Common myeloid progenitor, CD34-positive (primary cell): ENCODE measurements around the gene ELOVL1.
"Not testable (repeated sequence)": the region's sequence is repeated elsewhere in the genome, so short reads cannot be mapped to it uniquely, and the experiment has no call there.

Experiments used
- CTCF ChIA-PET: fragments of 350-600 bp; sonication (Branson Sonifier 250); formaldehyde crosslinking; loops from one replicate; lab custom pipeline; 2021; ENCODE audit warnings: antibody characterized with exemption; lab: Charles Lee
- POLR2A ChIA-PET: fragments of 350-600 bp; sonication (Branson Sonifier 250); formaldehyde crosslinking; loops from one replicate; lab custom pipeline; 2021; ENCODE audit warnings: antibody characterized with exemption; lab: Charles Lee
- DNase-seq, 3 donors: peaks; one replicate each; pipeline versions ENCODE4 v3.0.0 to v3.0.0-alpha.2; 2013
- H3K27ac ChIP-seq, 2 experiments: 1 replicate in 1 of 2; 2 replicates in 1 of 2; pipeline ENCODE4 v1.7.0; 2013; ENCODE audit warnings: inconsistent platforms in 2 of 2, low read length in 2 of 2, mild to moderate bottlenecking in 2 of 2, low read depth in 1 of 2, moderate library complexity in 1 of 2; ENCODE audit not compliant: severe bottlenecking in 2 of 2, insufficient read depth in 1 of 2, poor library complexity in 1 of 2
- H3K27me3 ChIP-seq, 5 experiments: replicated peaks in 2 of 5; 1 replicate in 3 of 5; 2 replicates in 2 of 5; pipeline versions ENCODE4 v1.6.1 to v1.7.0; 2013; ENCODE audit warnings: low read length in 4 of 5, mild to moderate bottlenecking in 2 of 5, moderate library complexity in 2 of 5, inconsistent platforms in 1 of 5; ENCODE audit not compliant: insufficient read depth in 5 of 5, control insufficient read depth in 4 of 5
- H3K36me3 ChIP-seq, 4 experiments: 1 replicate in 2 of 4; 2 replicates in 2 of 4; pipeline versions ENCODE4 v1.6.1 to v1.7.0; 2013; ENCODE audit warnings: low read length in 3 of 4, control low read depth in 1 of 4, mild to moderate bottlenecking in 1 of 4; ENCODE audit not compliant: control insufficient read depth in 4 of 4, insufficient read depth in 4 of 4
- H3K4me1 ChIP-seq, 4 experiments: 1 replicate in 3 of 4; 2 replicates in 1 of 4; pipeline versions ENCODE4 v1.6.1 to v1.7.1; 2013; ENCODE audit warnings: low read length in 3 of 4, mild to moderate bottlenecking in 3 of 4, control low read depth in 1 of 4, inconsistent platforms in 1 of 4, moderate library complexity in 1 of 4; ENCODE audit not compliant: control insufficient read depth in 4 of 4, insufficient read depth in 4 of 4; ENCODE audit errors: control extremely low read depth in 1 of 4
- H3K4me3 ChIP-seq, 7 experiments: 1 replicate in 4 of 7; 2 replicates in 3 of 7; pipeline versions ENCODE4 v1.5.1 to v1.7.0; 2013; ENCODE audit warnings: mild to moderate bottlenecking in 7 of 7, low read length in 6 of 7, moderate library complexity in 6 of 7, inconsistent platforms in 2 of 7, low read depth in 2 of 7, control low read depth in 1 of 7; ENCODE audit not compliant: insufficient read depth in 4 of 7, control insufficient read depth in 1 of 7; ENCODE audit errors: extremely low read depth in 1 of 7
- H3K9me3 ChIP-seq, 5 experiments: 1 replicate in 4 of 5; 2 replicates in 1 of 5; pipeline versions ENCODE4 v1.6.1 to v1.7.1; 2013; ENCODE audit warnings: low read length in 4 of 5, mild to moderate bottlenecking in 2 of 5, inconsistent platforms in 1 of 5, low read depth in 1 of 5, moderate library complexity in 1 of 5; ENCODE audit not compliant: control insufficient read depth in 4 of 5, insufficient read depth in 2 of 5; ENCODE audit errors: control extremely low read depth in 1 of 5
- WGBS: methylation state at CpG from one replicate; pipeline ENCODE4 v1.1.5; 2013; ENCODE audit not compliant: insufficient coverage; 5-methylcytosine and 5-hydroxymethylcytosine counted together

ELOVL1 gene

GRCh38 chr1:43373066-43373940, 5.5 kb upstream of the ELOVL1 start:
- ChIA-PET CTCF (interaction anchor here (0.6 to 0.8 kb wide), 2 partner anchors 28 to 42 kb away, joined by 3 read pairs; no protein-coding TSS in a partner anchor), POLR2A (no interaction called here)
- DNase-seq, result no peak
- Histone ChIP-seq H3K27me3 (no peaks in the 10 kb centered on the region), H3K4me1 (peaks cover 5 to 8% (median 8%) of the 10 kb centered on the region in 4 experiments), H3K36me3 (peaks cover 0 to 1% (median 0%) of the 10 kb centered on the region in 4 experiments), H3K9me3 (no peaks in the 10 kb centered on the region), H3K4me3 (no peak overlapping the region), H3K27ac (no peak overlapping the region)
- WGBS, result 96% methylated on average over 2 of the region's 4 CpGs

GRCh38 chr1:43372172-43372571, 4.4 kb upstream of the ELOVL1 start:
- no peaks in the 10 kb centered on the region for H3K27me3 ChIP-seq
- H3K9me3 ChIP-seq, result no peaks in the 10 kb centered on the region
- no peak overlapping the region for H3K4me3 ChIP-seq
- ChIA-PET CTCF (interaction anchor here (1.0 kb wide), 1 partner anchor 10 kb away, joined by 3 read pairs; no protein-coding TSS in a partner anchor), POLR2A (no interaction called here)
- no peak overlapping the region for H3K27ac ChIP-seq
- DNase-seq, result no peak
- no peaks in the 10 kb centered on the region for H3K36me3 ChIP-seq
- H3K4me1 ChIP-seq, result peaks cover 5 to 13% (median 10%) of the 10 kb centered on the region in 4 experiments
- WGBS, result 94% methylated on average over 2 of the region's 5 CpGs

- Histone ChIP-seq H3K36me3 (peaks cover 0 to 4% (median under 1%) of the 10 kb centered on the region in 4 experiments), H3K9me3 (no peaks in the 10 kb centered on the region), H3K27me3 (no peaks in the 10 kb centered on the region), H3K4me3 (no peak overlapping the region), H3K4me1 (peaks cover 5 to 25% (median 22%) of the 10 kb centered on the region in 4 experiments), H3K27ac (no peak overlapping the region)
- WGBS, result 90% methylated on average over 2 of the region's 4 CpGs
- ChIA-PET POLR2A (no interaction called here), CTCF (interaction anchor here (0.6 to 1.3 kb wide), 3 partner anchors 17 to 46 kb away, joined by 3 to 4 read pairs (median 3); no protein-coding TSS in a partner anchor)
- DNase-seq, result no peak
Observed at GRCh38 chr1:43370564-43370963, 2.8 kb upstream of the ELOVL1 start.

DNA sequence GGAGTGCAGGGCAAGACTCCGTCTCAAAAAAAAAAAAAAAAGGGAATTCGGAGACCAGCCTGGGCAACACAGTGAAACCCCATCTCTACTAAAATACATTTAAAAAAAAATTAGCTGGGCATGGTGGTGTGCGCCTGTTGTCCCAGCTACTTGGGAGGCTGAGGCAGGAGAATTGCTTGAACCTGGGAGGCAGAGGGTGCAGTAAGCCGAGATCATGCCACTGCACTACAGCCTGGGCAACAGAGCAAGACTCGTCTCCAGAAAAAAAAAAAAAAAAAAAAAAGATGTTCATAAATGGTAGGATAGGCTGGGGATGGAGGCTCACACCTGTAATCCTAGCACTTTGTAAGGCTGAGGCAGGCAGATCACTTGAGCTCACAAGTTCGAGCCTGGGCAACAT, 2.0 kb upstream of the ELOVL1 start:
- CTCF ChIA-PET, result interaction anchor here (0.6 to 1.3 kb wide), 3 partner anchors 45 to 131 kb away, joined by 3 to 4 read pairs (median 3); no protein-coding TSS in a partner anchor
- WGBS, result 96% methylated on average over 3 of the region's 6 CpGs
- H3K27ac ChIP-seq, DNase-seq, H3K4me3 ChIP-seq, H3K27me3 ChIP-seq, H3K9me3 ChIP-seq, POLR2A ChIA-PET: not testable (repeated sequence)
- H3K4me1 ChIP-seq, result peaks cover 5 to 25% (median 22%) of the 10 kb centered on the region in 4 experiments
- peaks cover 0 to 12% (median 6%) of the 10 kb centered on the region in 4 experiments for H3K36me3 ChIP-seq

DNA sequence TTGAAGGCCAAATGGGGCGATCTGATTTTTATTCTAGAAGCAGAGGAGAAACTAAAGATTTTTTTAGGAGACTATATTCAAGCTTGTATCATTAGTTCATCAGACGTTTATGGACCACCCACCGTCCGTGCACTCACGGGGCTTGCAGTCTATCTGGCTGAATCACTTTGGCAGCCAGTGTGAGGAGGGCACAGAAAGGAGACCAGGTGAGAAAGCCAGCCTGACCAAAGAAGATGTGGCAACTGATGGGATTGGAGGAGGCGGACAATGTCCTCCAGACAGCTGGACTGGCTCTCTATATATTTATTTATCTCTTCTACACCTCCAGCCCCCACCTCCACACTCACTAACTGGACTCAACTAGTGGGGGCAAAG, 822 bp upstream of the ELOVL1 start:
- ChIA-PET POLR2A (interaction anchor here (0.9 to 1.8 kb wide), 4 partner anchors 10 to 130 kb away, joined by 3 to 8 read pairs (median 4); partner anchors contain the start of genes CDC20, MED8 and SZT2), CTCF (interaction anchor here (0.7 to 1.6 kb wide), 8 partner anchors 13 to 100 kb away, joined by 3 to 6 read pairs (median 3); partner anchors contain the start of genes MED8 and SZT2)
- no peak for DNase-seq
- Histone ChIP-seq H3K27ac (peak overlapping the region in 1 of 2 experiments; percentile 73), H3K9me3 (no peaks in the 10 kb centered on the region), H3K27me3 (no peaks in the 10 kb centered on the region), H3K4me1 (peaks cover 5 to 25% (median 22%) of the 10 kb centered on the region in 4 experiments), H3K4me3 (peak overlapping the region in 6 of 7 experiments; percentile 76 to 90 (median 82)), H3K36me3 (peaks cover 5 to 24% (median 16%) of the 10 kb centered on the region in 4 experiments)
- WGBS, result 6% methylated on average over 5 of the region's 6 CpGs

DNA sequence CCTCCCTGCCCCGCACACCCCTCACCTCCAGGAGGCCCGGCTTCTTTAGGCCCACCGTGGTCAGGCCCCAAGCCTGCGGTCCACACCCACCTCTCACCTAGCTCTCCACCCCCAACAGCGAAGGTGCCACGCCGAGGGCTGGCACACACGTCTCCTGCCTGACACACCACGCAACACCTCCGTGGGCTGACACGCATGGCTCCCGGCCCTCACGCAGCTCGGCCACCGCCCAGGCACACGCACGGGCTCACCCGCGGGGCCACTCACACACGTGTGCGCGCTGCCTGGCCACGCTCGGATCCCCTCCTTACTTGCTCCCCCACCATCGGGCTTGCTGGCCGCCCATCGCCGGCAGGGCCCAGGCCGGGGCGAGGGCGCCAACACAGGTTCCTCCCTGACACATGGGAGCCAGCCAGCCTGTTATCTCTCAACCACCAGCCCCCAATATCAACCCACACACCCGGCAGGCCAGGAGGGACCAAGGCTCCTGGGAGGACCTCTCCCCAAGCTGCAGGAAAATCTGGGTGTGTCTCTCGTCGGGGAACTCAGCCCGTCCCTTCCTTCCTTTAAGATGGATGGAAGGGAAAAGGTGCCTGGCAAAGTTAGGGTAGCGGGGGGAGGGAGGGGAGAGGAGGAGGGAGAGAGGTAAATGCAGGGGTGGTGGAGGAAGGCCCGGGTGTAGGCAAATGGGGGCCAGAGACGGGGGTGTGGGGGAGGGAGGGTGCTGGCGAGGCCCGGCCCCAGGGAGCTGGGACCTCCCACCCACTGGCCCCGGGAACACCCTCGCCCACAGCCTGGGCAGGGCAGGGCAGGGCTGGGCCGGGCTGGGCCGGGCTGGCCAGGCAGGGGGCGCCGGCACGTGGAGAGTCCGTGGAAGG, 546 bp downstream of the ELOVL1 start:
- Histone ChIP-seq H3K36me3 (peaks cover 5 to 34% (median 26%) of the 10 kb centered on the region in 4 experiments), H3K4me1 (peaks cover 5 to 25% (median 22%) of the 10 kb centered on the region in 4 experiments), H3K27ac (peak overlapping the region; percentile 29 to 83), H3K27me3 (no peaks in the 10 kb centered on the region), H3K9me3 (no peaks in the 10 kb centered on the region), H3K4me3 (peak overlapping the region; percentile 57 to 90 (median 80))
- DNase-seq, result peak; percentile 59 to 80 (median 62)
- 3% methylated on average over 35 of the region's 48 CpGs for WGBS
- ChIA-PET CTCF (interaction anchor here (1.0 to 1.6 kb wide), 5 partner anchors 9 to 99 kb away, joined by 3 to 8 read pairs (median 6); partner anchors contain the start of genes MED8 and SZT2), POLR2A (interaction anchor here (0.6 to 1.8 kb wide), 4 partner anchors 9 to 118 kb away, joined by 3 to 8 read pairs (median 4); partner anchors contain the start of genes CDC20, MED8 and SZT2)
